H1 (cell line): ENCODE measurements around the gene COL19A1. TPM values are rescaled to one million over a fixed set of nuclear protein-coding genes. Genes with fewer than 3 reads are reported as not detected.

Experiments used
- CTCF ChIA-PET: fragments of 300-600 bp; sonication (Branson Sonifier 250); formaldehyde crosslinking; loops from one replicate; lab custom pipeline; 2021; ENCODE audit not compliant: partially characterized antibody; lab: Charles Lee
- POLR2A ChIA-PET: fragments of 300-600 bp; sonication (Branson Sonifier 250); formaldehyde crosslinking; loops from one replicate; lab custom pipeline; 2021; ENCODE audit warnings: inconsistent platforms; ENCODE audit not compliant: partially characterized antibody; lab: Charles Lee
- DNase-seq, 2 experiments: peaks; one replicate each; pipeline versions ENCODE4 v3.0.0 to v3.0.0-alpha.2; 2010 to 2022; ENCODE audit warnings: low spot score in 2 of 2, low read depth in 1 of 2, mixed read lengths in 1 of 2
- FAIRE-seq: peaks from 2 replicates; lab custom pipeline; 2011; peaks lifted over from hg19 to GRCh38; lab: Jason Lieb, UNC
- H2AFZ ChIP-seq: 2 replicates; pipeline ENCODE4 v1.8.1; 2012; ENCODE audit warnings: low read length, inconsistent platforms
- H2AK5ac ChIP-seq: 2 replicates; pipeline ENCODE4 v1.6.1; 2013; ENCODE audit warnings: low read depth, low read length
- H2BK120ac ChIP-seq: replicated peaks from 2 replicates; pipeline ENCODE3; 2013; ENCODE audit warnings: low read depth, low read length, inconsistent platforms
- H2BK12ac ChIP-seq: 2 replicates; pipeline ENCODE4 v1.6.1; 2013; ENCODE audit warnings: low read depth, low read length
- H2BK15ac ChIP-seq: 2 replicates; pipeline ENCODE4 v1.6.1; 2013; ENCODE audit warnings: low read length
- H2BK20ac ChIP-seq: 2 replicates; pipeline ENCODE4 v1.6.1; 2013; ENCODE audit warnings: low read length
- H2BK5ac ChIP-seq: 2 replicates; pipeline ENCODE4 v1.6.1; 2013; ENCODE audit warnings: low read depth, low read length
- H3K14ac ChIP-seq: 2 replicates; pipeline ENCODE4 v1.6.1; 2013; ENCODE audit warnings: inconsistent platforms; ENCODE audit not compliant: insufficient read length
- H3K18ac ChIP-seq: 2 replicates; pipeline ENCODE4 v1.6.1; 2013; ENCODE audit warnings: low read length; ENCODE audit errors: extremely low read depth
- H3K23ac ChIP-seq: 2 replicates; pipeline ENCODE4 v1.6.1; 2013; ENCODE audit warnings: inconsistent platforms; ENCODE audit not compliant: insufficient read length
- H3K23me2 ChIP-seq: 2 replicates; pipeline ENCODE4 v1.6.1; 2013; ENCODE audit warnings: low read depth, low read length
- H3K27ac ChIP-seq: 2 replicates; pipeline ENCODE4 v1.6.1; 2011; ENCODE audit warnings: low read depth, low read length, inconsistent platforms
- H3K27me3 ChIP-seq, 4 experiments: replicated peaks in 1 of 4; 1 replicate in 1 of 4; 2 replicates in 3 of 4; pipeline versions ENCODE4 v1.6.1 to v1.8.1; 2011 to 2013; ENCODE audit warnings: low read length in 3 of 4, mild to moderate bottlenecking in 3 of 4, inconsistent platforms in 2 of 4, mixed read lengths in 2 of 4, moderate library complexity in 1 of 4; ENCODE audit not compliant: control insufficient read depth in 3 of 4, insufficient read depth in 3 of 4; ENCODE audit errors: extremely low read depth in 1 of 4
- H3K36me3 ChIP-seq, 4 experiments: 2 replicates each; pipeline versions ENCODE4 v1.6.1 to v1.8.1; 2011 to 2013; ENCODE audit warnings: mild to moderate bottlenecking in 4 of 4, low read length in 3 of 4, moderate library complexity in 2 of 4, control low read depth in 1 of 4, inconsistent platforms in 1 of 4; ENCODE audit not compliant: insufficient read depth in 4 of 4, control insufficient read depth in 2 of 4
- H3K4ac ChIP-seq: replicated peaks from 2 replicates; pipeline ENCODE3; 2013; ENCODE audit warnings: low read length, low read depth, mixed read lengths, inconsistent platforms; ENCODE audit not compliant: insufficient read length
- H3K4me1 ChIP-seq, 4 experiments: replicated peaks in 1 of 4; 1 replicate in 1 of 4; 2 replicates in 3 of 4; pipeline versions ENCODE4 v1.6.1 to v1.8.1; 2011 to 2013; ENCODE audit warnings: low read length in 3 of 4, inconsistent platforms in 2 of 4, mixed read lengths in 1 of 4; ENCODE audit not compliant: insufficient read depth in 4 of 4, control insufficient read depth in 3 of 4
- H3K4me2 ChIP-seq, 2 experiments: 2 replicates each; pipeline versions ENCODE4 v1.6.1 to v1.8.1; 2011 to 2013; ENCODE audit warnings: low read depth in 2 of 2, low read length in 2 of 2, control low read depth in 1 of 2, inconsistent platforms in 1 of 2, mild to moderate bottlenecking in 1 of 2; ENCODE audit not compliant: insufficient read depth in 1 of 2
- H3K4me3 ChIP-seq, 4 experiments: fragments of 200-600, 300-600 bp in 1 of 4; sonication (generic), shearing (Covaris generic), sonication (Bioruptor Twin) in 1 of 4; 2 replicates each; pipeline versions ENCODE4 v1.5.1 to v1.8.1; 2011 to 2016; ENCODE audit warnings: low read length in 4 of 4, low read depth in 3 of 4, control low read depth in 2 of 4, inconsistent platforms in 2 of 4, mild to moderate bottlenecking in 2 of 4, mixed read lengths in 1 of 4, moderate library complexity in 1 of 4; ENCODE audit not compliant: insufficient read depth in 2 of 4; ENCODE audit errors: extremely low read depth in 1 of 4
- H3K56ac ChIP-seq: replicated peaks from 2 replicates; pipeline ENCODE3; 2013; ENCODE audit warnings: low read depth, mild to moderate bottlenecking, mixed read lengths, low read length, inconsistent platforms; ENCODE audit not compliant: insufficient read length
- H3K79me1 ChIP-seq: 2 replicates; pipeline ENCODE4 v1.6.1; 2013; ENCODE audit warnings: low read depth, low read length, control low read depth
- H3K79me2 ChIP-seq, 2 experiments: 2 replicates each; pipeline versions ENCODE4 v1.6.1 to v1.8.1; 2012 to 2013; ENCODE audit warnings: low read length in 2 of 2, mild to moderate bottlenecking in 2 of 2, inconsistent platforms in 1 of 2; ENCODE audit not compliant: insufficient read depth in 2 of 2, control insufficient read depth in 1 of 2
- H3K9ac ChIP-seq, 4 experiments: replicated peaks in 1 of 4; 1 replicate in 1 of 4; 2 replicates in 3 of 4; pipeline versions ENCODE4 v1.6.1 to v1.8.1; 2011 to 2013; ENCODE audit warnings: low read depth in 3 of 4, low read length in 3 of 4, control low read depth in 2 of 4, mild to moderate bottlenecking in 2 of 4, moderate library complexity in 2 of 4, inconsistent platforms in 1 of 4; ENCODE audit errors: extremely low read depth in 1 of 4
- H3K9me3 ChIP-seq, 2 experiments: 2 replicates each; pipeline versions ENCODE4 v1.6.1 to v1.8.1; 2012 to 2013; ENCODE audit warnings: mild to moderate bottlenecking in 2 of 2, moderate library complexity in 2 of 2, control low read depth in 1 of 2, inconsistent platforms in 1 of 2, low read depth in 1 of 2, low read length in 1 of 2, mixed read lengths in 1 of 2; ENCODE audit not compliant: insufficient read depth in 2 of 2
- H4K20me1 ChIP-seq, 2 experiments: replicated peaks in 1 of 2; 2 replicates each; pipeline versions ENCODE3 to v1.8.1; 2011 to 2013; ENCODE audit warnings: inconsistent platforms in 2 of 2, low read length in 2 of 2, mild to moderate bottlenecking in 1 of 2; ENCODE audit not compliant: insufficient read depth in 2 of 2, control insufficient read depth in 1 of 2
- H4K5ac ChIP-seq: 2 replicates; pipeline ENCODE4 v1.6.1; 2013; ENCODE audit warnings: low read length, low read depth, mixed read lengths, inconsistent platforms; ENCODE audit not compliant: insufficient read length
- H4K8ac ChIP-seq: 2 replicates; pipeline ENCODE4 v1.8.0; 2013; ENCODE audit warnings: mild to moderate bottlenecking, moderate library complexity, low read length, inconsistent platforms; ENCODE audit not compliant: insufficient read depth; ENCODE audit errors: extremely low read depth
- H4K91ac ChIP-seq: replicated peaks from 2 replicates; pipeline ENCODE3; 2013; ENCODE audit warnings: low read length, mixed read lengths, inconsistent platforms; ENCODE audit not compliant: insufficient read length
- WGBS, 2 experiments: shearing (Covaris generic) in 1 of 2; methylation state at CpG; one replicate each; pipeline versions ENCODE4 v1.1.6 to v1.1.7; 2013 to 2015; ENCODE audit warnings: low lambda C conversion rate in 2 of 2, mixed read lengths in 2 of 2, inconsistent platforms in 1 of 2, low coverage in 1 of 2, missing lambda C conversion rate in 1 of 2; ENCODE audit not compliant: insufficient replicate concordance in 2 of 2, insufficient coverage in 1 of 2, insufficient read length in 1 of 2; ENCODE audit errors: extremely low coverage in 1 of 2, missing lambda C conversion rate in 1 of 2; 5-methylcytosine and 5-hydroxymethylcytosine counted together
- polyA plus RNA-seq, 7 experiments: library from polyadenylated mRNA; depleted of rRNA in 3 of 7; stranded (reverse) in 5 of 7; unstranded in 2 of 7; fragments of >200 nt in 5 of 7; fragments of 200-250 nt in 2 of 7; gene quantifications; 1 replicate in 5 of 7; 2 replicates in 1 of 7; 4 replicates in 1 of 7; pipeline versions ENCODE4 v1.2.1 to v1.2.3, GENCODE V29; 2011 to 2013; ENCODE audit warnings: missing spikeins in 2 of 7, mixed read lengths in 2 of 7
- total RNA-seq: library from RNA; stranded (reverse); fragmentation: NEBNext Ultra II Directional; extraction: Animal tissue kit (Norgen Biotek cat#: 25700); gene quantifications from 2 replicates; pipeline ENCODE4 v1.2.1, GENCODE V29; 2021

Gene COL19A1
- total and polyA plus RNA-seq, 2 of the 8 experiments (the other 6 are each of a cell fraction or from before 2014, with no cell fraction given): not detected

DNA sequence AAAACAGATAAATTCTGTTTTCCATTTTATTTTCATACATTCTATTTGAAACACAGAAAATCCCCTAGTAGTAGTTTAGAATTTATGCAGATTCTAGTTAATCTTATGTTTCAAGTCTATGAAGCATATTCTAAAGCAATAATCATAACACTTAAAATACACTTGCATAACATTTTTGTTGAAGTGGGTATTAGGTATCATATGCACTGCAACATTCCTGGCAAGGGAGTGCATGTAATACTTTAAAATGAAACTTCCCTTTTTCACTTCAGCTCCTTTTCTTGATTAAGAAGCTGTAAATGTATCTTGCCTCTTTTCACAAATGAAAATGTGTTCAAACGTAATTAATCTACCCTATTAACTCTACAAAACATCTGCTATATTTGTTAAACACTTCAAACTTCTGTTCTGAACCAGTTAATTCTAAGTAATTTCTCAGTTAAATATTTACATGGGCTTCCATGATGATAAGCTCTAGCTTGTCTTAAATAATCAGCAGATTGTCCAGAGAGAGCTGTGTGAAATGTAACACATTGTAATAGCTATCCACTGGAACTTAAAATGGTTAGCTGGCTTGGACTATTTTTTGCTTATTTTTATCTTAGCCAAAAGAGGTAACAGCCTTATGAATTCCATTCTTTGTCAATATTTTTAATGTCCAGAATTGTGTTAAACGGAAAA is 192.8 kb downstream of the COL19A1 start:
- no peak overlapping the region for H2AFZ ChIP-seq
- no peak overlapping the region for H2AK5ac ChIP-seq
- no peak overlapping the region for H3K4ac ChIP-seq
- no peak overlapping the region for H4K91ac ChIP-seq
- H3K4me3 ChIP-seq: no peak overlapping the region
- no peaks in the 10 kb centered on the region for H3K23me2 ChIP-seq
- no peak overlapping the region for H3K9ac ChIP-seq
- no peak for DNase-seq
- FAIRE-seq: no peak
- no peak overlapping the region for H3K27ac ChIP-seq
- no peak overlapping the region for H2BK120ac ChIP-seq
- no peak overlapping the region for H4K5ac ChIP-seq
- POLR2A ChIA-PET: no interaction called here
- no peaks in the 10 kb centered on the region for H3K79me1 ChIP-seq
- CTCF ChIA-PET: no interaction called here
- H3K56ac ChIP-seq: no peak overlapping the region
- no peaks in the 10 kb centered on the region for H3K9me3 ChIP-seq
- no peak overlapping the region for H3K23ac ChIP-seq
- no peak overlapping the region for H2BK5ac ChIP-seq
- H3K36me3 ChIP-seq: no peaks in the 10 kb centered on the region
- H3K79me2 ChIP-seq: no peaks in the 10 kb centered on the region
- H3K4me2 ChIP-seq: no peak overlapping the region
- H3K18ac ChIP-seq: no peak overlapping the region
- no peak overlapping the region for H2BK15ac ChIP-seq
- no peak overlapping the region for H2BK12ac ChIP-seq
- H3K4me1 ChIP-seq: no peaks in the 10 kb centered on the region
- no peaks in the 10 kb centered on the region for H3K27me3 ChIP-seq
- H4K20me1 ChIP-seq: no peaks in the 10 kb centered on the region
- H2BK20ac ChIP-seq: no peak overlapping the region
- H3K14ac ChIP-seq: no peak overlapping the region
- no peak overlapping the region for H4K8ac ChIP-seq
- 82% methylated on average over 2 of the region's 2 CpGs; no CpG with 5 or more reads in 1 of the 2 experiments for WGBS, 2 experiments
